Upper lobe of left lung (tissue), 4 donors: Measurements from ENCODE around the gene FLYWCH1.

Experiments
- CTCF ChIP-seq, 6 experiments: fragments of 450-650 bp in 4 of 6; fragments of 200-600 bp in 2 of 6; sonication (generic) in 2 of 6; IDR thresholded peaks; one replicate each; pipeline ENCODE4 v1.5.1; 2016 to 2019; ENCODE audit warnings: antibody characterized with exemption in 6 of 6
- POLR2A ChIP-seq, 4 donors: fragments of 450-650 bp; IDR thresholded peaks; one replicate each; pipeline ENCODE4 v1.5.1; 2016 to 2017; ENCODE audit warnings: antibody characterized with exemption in 4 of 4, mild to moderate bottlenecking in 2 of 4
- POLR2AphosphoS5 ChIP-seq, 2 donors: sonication (generic); formaldehyde crosslinking; IDR thresholded peaks; one replicate each; pipeline ENCODE4 v1.5.1; 2017; ENCODE audit warnings: antibody characterized with exemption in 2 of 2

- no peak for TF ChIP-seq POLR2AphosphoS5 (IDR thresholded peaks at IDR 0.05)
- TF ChIP-seq POLR2A (IDR thresholded peaks at IDR 0.05): no peak
- no peak for TF ChIP-seq CTCF (IDR thresholded peaks at IDR 0.05)
Measured at GRCh38 chr16:2999929-3000328, 88.2 kb downstream of the FLYWCH1 start.
